ENCODE measurements around the gene STX10.

The STX10 gene

DNA sequence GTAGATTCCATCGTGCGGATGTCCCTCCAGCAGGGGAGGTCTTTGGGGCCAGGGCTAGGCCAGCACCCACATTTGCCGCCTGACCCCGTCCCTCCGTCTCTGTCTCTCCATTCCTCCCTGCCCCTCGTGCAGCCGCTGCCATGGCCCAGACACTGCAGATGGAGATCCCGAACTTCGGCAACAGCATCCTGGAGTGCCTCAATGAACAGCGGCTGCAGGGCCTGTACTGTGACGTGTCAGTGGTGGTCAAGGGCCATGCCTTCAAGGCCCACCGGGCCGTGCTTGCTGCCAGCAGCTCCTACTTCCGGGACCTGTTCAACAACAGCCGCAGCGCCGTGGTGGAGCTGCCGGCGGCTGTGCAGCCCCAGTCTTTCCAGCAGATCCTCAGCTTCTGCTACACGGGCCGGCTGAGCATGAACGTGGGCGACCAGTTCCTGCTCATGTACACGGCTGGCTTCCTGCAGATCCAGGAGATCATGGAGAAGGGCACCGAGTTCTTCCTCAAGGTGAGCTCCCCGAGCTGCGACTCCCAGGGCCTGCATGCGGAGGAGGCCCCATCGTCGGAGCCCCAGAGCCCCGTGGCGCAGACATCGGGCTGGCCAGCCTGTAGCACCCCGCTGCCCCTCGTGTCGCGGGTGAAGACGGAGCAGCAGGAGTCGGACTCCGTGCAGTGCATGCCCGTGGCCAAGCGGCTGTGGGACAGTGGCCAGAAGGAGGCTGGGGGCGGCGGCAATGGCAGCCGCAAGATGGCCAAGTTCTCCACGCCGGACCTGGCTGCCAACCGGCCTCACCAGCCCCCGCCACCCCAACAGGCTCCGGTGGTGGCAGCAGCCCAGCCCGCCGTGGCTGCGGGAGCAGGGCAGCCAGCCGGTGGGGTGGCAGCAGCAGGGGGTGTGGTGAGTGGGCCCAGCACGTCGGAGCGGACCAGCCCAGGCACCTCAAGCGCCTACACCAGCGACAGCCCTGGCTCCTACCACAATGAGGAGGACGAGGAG, 14.8 kb downstream of the STX10 start:
- peaks cover 2% of the 10 kb centered on the region for H3K36me3 Mint-ChIP-seq
- H3K27me3 Mint-ChIP-seq, result no peaks in the 10 kb centered on the region
- H3K4me3 Mint-ChIP-seq, result no peak overlapping the region
- H3K27ac Mint-ChIP-seq, result no peak overlapping the region
- no peaks in the 10 kb centered on the region for H3K9me3 Mint-ChIP-seq
- H3K4me1 Mint-ChIP-seq, result peaks cover 24% of the 10 kb centered on the region

DNA sequence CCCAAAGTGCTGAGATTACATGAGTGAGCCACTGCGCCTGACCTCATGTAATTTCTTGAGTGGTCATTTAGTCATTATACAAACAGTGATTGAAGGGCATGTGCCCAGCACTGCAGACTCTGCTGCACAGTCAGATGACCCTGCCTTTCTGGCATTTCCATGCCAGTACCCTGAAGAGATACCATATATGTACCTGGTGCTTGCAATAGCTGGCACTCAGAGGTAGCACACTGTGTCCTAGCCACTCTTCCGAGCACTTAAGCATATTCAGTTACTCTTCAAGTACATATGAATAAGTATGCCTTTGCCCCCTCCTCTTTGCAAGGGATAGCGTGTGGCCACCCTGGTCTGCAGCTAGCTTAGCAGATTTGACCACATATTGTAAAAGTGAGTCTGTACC, 15.5 kb downstream of the STX10 start:
- no peaks in the 10 kb centered on the region for H3K9me3 Mint-ChIP-seq
- H3K27ac Mint-ChIP-seq, result no peak overlapping the region
- peaks cover 2% of the 10 kb centered on the region for H3K36me3 Mint-ChIP-seq
- H3K4me3 Mint-ChIP-seq, result no peak overlapping the region
- H3K27me3 Mint-ChIP-seq, result no peaks in the 10 kb centered on the region
- H3K4me1 Mint-ChIP-seq, result peaks cover 24% of the 10 kb centered on the region

DNA sequence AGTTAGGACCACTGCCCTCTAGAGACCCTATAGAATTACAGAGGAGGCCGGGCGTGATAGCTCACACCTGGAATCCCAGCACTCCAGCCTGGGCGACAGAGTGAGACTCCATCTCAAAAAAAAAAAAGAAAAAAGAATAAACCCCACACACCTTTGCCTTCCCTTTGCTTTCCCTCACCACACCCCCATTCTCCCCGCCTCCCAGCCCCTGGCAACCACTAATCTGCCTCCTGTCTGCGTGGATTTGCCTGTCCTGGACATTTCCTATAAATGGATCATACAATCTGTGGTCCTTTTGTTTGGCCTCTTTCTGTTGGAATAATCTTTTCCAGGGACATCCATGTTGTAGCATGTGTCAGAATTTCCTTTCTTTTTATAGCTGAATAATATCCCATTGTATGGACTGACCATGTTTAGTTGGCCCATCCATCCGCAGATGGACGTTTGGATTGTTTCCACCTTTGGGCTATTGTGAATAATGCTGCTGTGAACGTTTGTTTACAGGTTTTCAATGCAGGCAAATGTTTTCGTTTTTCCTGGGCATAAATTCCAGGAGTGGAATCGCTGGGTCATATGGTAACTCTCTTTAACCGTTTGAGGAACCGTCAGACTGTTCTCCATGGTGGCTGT, 16.8 kb downstream of the STX10 start:
- no peak overlapping the region for H3K4me3 Mint-ChIP-seq
- H3K27me3 Mint-ChIP-seq, result no peaks in the 10 kb centered on the region
- H3K4me1 Mint-ChIP-seq, result peaks cover 31% of the 10 kb centered on the region
- H3K36me3 Mint-ChIP-seq, result peaks cover 2% of the 10 kb centered on the region
- H3K9me3 Mint-ChIP-seq, result no peaks in the 10 kb centered on the region
- no peak overlapping the region for H3K27ac Mint-ChIP-seq

DNA sequence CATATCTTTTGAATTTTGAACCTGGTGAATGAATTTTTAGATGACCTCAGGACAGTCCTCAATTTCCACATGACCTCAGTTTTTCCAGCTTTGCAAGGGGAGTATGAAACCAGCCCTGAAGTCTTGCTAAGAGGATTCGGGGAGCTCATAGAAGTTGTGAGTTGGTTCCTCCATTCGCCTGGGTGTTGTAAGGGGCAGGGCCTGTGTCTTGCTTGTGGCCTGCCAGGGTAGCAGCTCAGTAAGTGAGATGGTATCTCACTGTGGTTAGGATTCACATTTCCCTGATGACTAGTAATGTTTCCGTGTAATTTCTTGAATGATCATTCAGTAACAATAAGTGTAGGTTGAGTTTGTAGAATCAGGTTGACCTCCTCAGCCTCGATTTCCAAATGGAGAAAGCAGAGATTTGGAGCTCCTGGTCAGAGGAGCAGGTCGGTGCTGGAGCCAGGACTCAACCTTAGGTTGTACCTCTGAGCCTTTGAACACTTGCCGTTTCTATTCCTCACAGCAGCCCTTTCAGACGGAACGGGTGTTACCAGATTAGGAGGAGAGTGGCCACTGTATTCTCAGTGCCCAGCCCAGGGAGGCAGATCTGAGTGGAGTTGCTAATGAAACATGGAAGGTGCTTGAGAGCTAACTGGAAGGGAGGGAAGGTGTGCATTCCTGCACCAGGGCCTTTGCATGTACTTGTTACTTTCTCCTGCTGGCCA, 17.5 kb downstream of the STX10 start:
- peak overlapping the region; percentile 85 for H3K27ac Mint-ChIP-seq
- H3K27me3 Mint-ChIP-seq, result no peaks in the 10 kb centered on the region
- H3K4me1 Mint-ChIP-seq, result peaks cover 36% of the 10 kb centered on the region
- no peaks in the 10 kb centered on the region for H3K9me3 Mint-ChIP-seq
- peaks cover 2% of the 10 kb centered on the region for H3K36me3 Mint-ChIP-seq
- peak overlapping the region; percentile 64 for H3K4me3 Mint-ChIP-seq

DNA sequence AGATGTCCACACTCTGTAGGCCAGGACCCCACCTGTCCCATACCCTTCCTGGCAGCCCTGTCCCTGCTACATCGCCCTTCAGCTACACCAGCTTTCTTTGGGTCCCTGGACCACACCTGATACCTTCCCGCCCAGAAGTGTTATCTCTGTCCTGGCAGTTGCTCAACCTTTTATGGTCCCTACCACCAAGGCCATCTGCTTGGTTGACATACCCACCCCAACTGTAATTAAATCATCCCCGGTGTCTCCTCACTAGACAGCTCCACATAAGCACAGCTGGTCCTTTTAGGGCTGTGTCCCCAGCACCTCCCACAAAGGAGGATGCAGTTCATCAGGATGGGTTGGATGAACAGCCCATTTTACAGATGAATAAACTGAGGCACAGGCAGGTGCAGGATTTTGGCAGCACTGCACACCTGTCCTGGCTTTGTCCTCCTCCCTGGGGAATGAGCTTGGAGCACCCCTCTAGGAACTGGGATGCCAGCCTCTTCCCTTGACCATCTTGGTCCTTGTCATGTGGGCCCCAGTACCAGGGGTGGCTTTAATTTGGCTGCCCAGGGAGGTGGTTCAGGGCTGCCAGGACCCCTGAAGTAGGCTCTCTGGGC, 19.2 kb downstream of the STX10 start:
- peaks cover 36% of the 10 kb centered on the region for H3K4me1 Mint-ChIP-seq
- H3K27ac Mint-ChIP-seq, result peak overlapping the region; percentile 35
- H3K4me3 Mint-ChIP-seq, result no peak overlapping the region
- H3K27me3 Mint-ChIP-seq, result no peaks in the 10 kb centered on the region
- no peaks in the 10 kb centered on the region for H3K9me3 Mint-ChIP-seq
- H3K36me3 Mint-ChIP-seq, result no peaks in the 10 kb centered on the region

DNA sequence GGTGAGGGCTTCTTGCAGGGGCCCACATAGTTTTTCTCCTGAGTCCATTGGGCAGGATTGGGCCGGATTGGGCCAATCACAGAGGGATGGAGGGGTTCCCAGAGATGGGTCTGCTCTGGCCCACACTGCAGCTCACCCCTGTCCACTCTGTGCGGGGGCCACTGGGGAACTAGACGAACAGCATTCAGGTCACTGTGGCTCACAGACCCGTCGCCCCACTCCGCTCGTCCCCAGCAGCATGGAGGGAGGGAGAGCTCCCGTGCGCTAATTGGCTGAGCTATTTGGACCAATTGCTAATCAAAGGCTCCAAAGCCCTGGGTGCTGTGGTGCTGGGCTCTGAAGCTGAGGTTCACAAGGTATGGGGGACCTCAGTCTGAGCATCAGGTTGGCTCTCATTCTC, 20.8 kb downstream of the STX10 start:
- H3K4me1 Mint-ChIP-seq, result peaks cover 36% of the 10 kb centered on the region
- H3K4me3 Mint-ChIP-seq, result no peak overlapping the region
- no peaks in the 10 kb centered on the region for H3K27me3 Mint-ChIP-seq
- no peaks in the 10 kb centered on the region for H3K36me3 Mint-ChIP-seq
- no peak overlapping the region for H3K27ac Mint-ChIP-seq
- H3K9me3 Mint-ChIP-seq, result no peaks in the 10 kb centered on the region

DNA sequence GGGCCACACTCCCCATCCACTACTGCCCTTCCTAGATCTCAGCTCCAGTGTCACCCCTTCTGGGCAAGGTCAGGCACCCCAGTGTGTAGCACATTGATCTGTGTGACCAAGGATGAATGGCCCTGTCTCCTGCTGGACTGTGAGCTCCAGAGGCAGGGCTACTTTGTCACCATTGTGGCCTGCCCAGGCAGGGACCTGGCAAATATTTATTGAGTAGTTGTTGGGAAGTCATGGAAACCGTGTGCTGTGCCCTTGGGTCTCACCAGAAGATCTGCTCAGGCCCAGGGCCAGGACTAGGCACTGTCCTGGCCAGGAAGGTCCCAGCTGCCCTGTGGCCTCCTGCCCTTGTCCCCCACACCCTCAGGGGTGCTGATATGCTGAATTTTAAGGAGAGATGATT, 21.6 kb downstream of the STX10 start:
- H3K4me1 Mint-ChIP-seq, result peaks cover 37% of the 10 kb centered on the region
- no peaks in the 10 kb centered on the region for H3K9me3 Mint-ChIP-seq
- H3K36me3 Mint-ChIP-seq, result no peaks in the 10 kb centered on the region
- H3K27me3 Mint-ChIP-seq, result no peaks in the 10 kb centered on the region
- H3K27ac Mint-ChIP-seq, result no peak overlapping the region
- no peak overlapping the region for H3K4me3 Mint-ChIP-seq

DNA sequence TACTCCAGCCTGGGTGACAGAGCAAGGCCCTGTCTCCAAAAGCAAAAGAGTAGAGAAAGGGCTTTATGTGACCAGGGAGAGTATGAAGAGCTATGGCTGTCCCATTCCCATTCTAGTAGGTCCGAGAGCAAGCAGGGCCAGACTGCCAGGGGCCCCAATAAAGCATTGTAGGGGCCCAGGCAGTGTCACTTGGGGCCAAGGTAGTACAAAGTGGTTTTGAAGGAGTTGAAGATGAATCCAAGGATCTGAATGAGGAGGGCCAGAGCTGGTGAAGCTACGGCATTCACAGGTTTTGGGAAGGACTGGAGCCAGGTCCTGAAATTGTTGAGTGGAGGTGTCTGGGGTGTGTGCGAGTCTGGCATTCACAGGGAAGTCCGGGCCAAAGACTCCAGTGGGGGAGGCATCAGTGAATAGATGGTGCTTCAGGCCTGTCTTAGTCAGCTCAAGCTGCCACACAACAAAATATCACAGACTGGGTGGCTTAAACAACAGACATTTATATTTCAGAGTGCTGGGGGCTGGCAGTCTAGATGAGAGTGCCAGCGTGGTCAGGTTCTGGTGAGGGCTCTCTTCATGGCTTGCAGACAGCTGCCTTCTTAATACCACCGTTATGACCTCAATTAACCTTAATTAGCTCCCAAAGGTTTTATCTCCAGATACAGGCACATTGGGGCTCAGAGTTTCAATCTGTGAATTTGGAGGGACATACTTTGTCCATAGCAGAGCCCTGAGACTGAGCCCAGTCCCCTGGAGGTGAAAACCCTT, 22.2 kb downstream of the STX10 start:
- H3K27ac Mint-ChIP-seq, result peak overlapping the region; percentile 85
- no peaks in the 10 kb centered on the region for H3K36me3 Mint-ChIP-seq
- H3K4me3 Mint-ChIP-seq, result no peak overlapping the region
- peaks cover 35% of the 10 kb centered on the region for H3K4me1 Mint-ChIP-seq
- H3K9me3 Mint-ChIP-seq, result no peaks in the 10 kb centered on the region
- no peaks in the 10 kb centered on the region for H3K27me3 Mint-ChIP-seq

DNA sequence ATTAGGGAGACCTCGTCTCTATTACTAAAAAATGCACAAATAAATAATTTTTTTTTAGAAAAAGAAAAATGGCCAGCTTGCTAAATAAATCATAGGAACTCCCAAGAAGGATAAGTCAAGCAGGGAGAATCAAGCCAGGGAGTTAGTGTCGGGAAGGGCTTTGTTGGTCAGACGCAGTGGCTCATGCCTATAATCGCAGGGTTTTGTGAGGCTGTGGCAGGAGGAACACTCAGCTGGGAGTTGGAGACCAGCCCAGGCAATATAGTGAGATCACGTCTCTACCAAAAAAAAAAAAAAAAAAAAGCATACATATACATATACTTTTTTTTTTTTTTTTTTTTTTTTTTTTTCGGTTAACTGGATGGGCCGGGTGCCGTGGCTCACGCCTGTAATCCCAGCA, 23.1 kb downstream of the STX10 start:
- Mint-ChIP-seq H3K36me3 (no peaks in the 10 kb centered on the region), H3K4me3 (no peak overlapping the region), H3K4me1 (peaks cover 37% of the 10 kb centered on the region), H3K9me3 (no peaks in the 10 kb centered on the region), H3K27me3 (no peaks in the 10 kb centered on the region), H3K27ac (no peak overlapping the region)

DNA sequence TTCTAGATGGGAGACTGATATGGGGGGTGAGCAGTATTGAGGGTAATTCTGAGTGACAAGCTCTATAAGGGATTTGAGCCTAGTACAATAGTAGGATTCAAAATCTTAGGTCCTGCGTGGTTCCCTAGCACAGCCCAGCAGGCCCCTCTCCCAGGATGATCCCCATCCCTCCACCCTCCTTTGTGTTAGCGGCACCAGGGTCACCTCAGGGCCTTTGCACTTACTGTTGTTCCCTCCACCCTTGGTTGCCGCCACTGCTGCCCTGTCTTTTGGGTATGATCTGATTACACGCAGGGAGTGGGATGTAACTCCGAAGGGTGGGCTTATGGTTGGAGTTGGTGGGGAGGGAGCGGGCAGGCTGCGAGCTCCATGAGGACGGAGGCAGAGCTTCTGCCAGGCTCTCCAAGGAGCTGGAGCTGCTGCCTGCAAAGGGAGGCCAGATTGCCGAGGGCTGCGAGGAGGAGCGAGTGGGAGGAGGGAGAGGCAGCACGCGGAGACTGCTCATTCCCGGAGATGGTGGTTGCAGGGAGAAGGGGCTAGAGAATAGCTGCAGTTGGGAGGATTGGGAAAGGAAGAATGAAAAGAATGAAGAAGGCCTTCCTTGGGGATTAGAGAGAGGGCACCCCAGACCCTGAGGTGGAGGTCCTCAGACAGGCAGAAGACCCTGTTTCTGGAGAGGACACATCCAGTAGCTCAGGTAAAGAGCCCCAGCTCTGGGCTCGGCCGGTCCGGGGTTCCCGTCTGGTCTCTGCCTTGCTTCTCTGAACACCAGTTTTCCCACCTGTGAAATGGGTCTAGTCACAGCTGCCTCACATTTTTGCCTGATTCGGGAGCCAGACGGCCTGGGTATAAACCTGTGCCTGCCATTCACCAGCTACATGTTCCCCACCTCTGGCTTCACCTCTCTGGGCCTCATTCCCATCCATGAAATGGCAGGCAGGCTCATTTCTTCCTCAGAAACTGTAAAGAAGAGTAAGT, 26.9 kb downstream of the STX10 start:
- no peaks in the 10 kb centered on the region for H3K9me3 Mint-ChIP-seq
- peak overlapping the region; percentile 87 for H3K27ac Mint-ChIP-seq
- H3K27me3 Mint-ChIP-seq, result no peaks in the 10 kb centered on the region
- no peaks in the 10 kb centered on the region for H3K36me3 Mint-ChIP-seq
- H3K4me1 Mint-ChIP-seq, result peaks cover 50% of the 10 kb centered on the region
- H3K4me3 Mint-ChIP-seq, result no peak overlapping the region

DNA sequence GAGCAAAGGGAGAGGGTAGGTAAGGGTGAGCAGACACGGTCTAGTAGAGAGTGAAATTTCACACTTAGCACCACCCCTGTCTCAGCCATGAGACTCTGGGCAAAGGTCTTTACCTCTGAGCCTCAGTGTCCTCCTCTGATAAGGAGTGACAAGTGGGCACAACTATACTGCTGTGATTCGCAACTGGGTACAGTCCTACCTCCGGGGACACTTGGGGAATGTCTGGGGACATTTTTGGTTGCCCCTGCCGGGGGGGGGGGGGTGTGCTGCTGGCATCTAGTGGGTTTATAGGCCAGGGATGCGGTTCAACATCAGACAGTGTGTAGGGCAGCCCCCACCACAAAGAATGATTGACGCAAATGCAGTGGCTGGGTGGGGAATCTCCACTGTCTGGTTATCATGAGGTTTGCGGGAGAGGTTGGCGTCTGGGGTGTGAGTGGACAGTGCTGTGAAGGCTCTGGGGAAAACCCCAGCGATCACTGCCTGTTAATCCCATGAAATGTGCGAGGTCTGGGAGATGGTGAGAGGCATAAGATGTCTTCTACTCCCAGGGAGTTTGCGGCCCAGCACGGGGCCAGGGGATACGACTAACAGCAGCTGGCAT, 27.8 kb downstream of the STX10 start:
- Mint-ChIP-seq H3K4me3 (no peak overlapping the region), H3K9me3 (no peaks in the 10 kb centered on the region), H3K4me1 (peaks cover 44% of the 10 kb centered on the region), H3K36me3 (no peaks in the 10 kb centered on the region), H3K27me3 (no peaks in the 10 kb centered on the region), H3K27ac (peak overlapping the region; percentile 68)

DNA sequence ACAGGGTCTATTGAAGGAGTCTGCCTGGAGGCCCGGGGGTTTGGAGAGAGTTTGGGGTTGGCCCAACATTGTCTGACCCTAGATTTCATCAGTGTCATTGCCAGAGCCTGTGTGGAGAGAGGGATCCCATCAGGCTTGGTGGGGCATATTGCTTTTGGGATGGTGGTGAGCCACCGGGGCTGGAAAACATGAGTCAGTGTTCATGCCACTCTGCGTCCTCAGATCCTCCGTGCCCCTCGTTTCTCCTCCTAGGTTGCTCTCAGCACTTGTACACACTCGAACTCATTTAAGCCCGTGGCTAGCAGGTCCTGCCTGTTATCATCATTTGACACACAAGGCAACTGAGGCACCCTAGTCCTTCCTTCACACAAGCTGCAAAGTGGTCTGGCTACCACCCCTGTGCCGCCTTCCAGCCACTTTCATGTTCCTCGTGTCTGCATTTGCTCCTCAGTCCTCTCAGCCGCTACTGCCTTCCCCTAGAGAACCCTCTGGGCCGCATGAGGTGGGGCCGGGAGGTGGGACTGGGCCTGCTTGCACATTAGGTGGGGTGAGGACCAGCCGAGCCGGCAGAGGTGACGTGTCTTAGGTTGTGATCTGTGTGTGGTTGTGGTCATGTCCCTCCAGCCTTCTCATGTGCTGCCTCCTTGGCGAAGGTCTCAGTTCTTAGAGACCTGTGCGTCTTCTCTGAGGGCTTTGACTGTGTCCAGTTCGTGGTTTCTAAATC, 28.5 kb downstream of the STX10 start:
- Mint-ChIP-seq H3K36me3 (no peaks in the 10 kb centered on the region), H3K9me3 (no peaks in the 10 kb centered on the region), H3K27ac (peak overlapping the region; percentile 68), H3K4me1 (peaks cover 49% of the 10 kb centered on the region), H3K27me3 (no peaks in the 10 kb centered on the region), H3K4me3 (no peak overlapping the region)

DNA sequence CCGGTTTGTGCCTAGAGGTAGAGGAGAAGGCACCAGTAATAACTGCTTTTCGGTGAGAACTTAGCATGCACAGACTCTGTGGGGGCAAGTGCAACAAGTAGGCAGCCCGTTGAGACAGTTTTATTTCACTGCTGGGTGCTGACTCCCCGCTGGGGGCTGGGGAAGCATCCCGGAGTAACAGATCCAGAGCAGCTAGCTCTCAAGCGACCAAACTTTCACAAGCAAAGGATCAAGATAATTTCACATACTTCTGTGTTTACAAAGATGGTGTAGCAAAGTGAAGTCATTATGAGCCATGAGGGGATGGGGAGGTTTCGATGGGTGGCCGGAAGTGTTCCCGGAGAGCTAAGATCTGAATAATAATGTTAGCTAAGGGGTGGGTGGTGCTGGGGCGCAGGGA, 29.4 kb downstream of the STX10 start:
- peak overlapping the region; percentile 15 for H3K4me3 Mint-ChIP-seq
- H3K27ac Mint-ChIP-seq, result peak overlapping the region; percentile 81
- H3K4me1 Mint-ChIP-seq, result peaks cover 53% of the 10 kb centered on the region
- H3K27me3 Mint-ChIP-seq, result no peaks in the 10 kb centered on the region
- H3K36me3 Mint-ChIP-seq, result peaks cover 1% of the 10 kb centered on the region
- H3K9me3 Mint-ChIP-seq, result no peaks in the 10 kb centered on the region
